KBM-7 (cell line): ENCODE data around the gene RAPGEF4.
"Not testable (repeated sequence)": the region's sequence is repeated elsewhere in the genome, so short reads cannot be mapped to it uniquely, and the experiment has no call there.

Experiments used
- DNase-seq: peaks from one replicate; pipeline ENCODE4 v3.0.0-alpha.2; 2015
- in situ Hi-C: fragments of 300-500 bp; cut with MboI; formaldehyde crosslinking; loops from 2 replicates; pipeline ENCODE4 v1.14.3; 2020; ENCODE audit warnings: low sequenced_read_pairs, low pct_unique_long_range_greater_than_20kb, mixed read lengths

RAPGEF4 gene

DNA sequence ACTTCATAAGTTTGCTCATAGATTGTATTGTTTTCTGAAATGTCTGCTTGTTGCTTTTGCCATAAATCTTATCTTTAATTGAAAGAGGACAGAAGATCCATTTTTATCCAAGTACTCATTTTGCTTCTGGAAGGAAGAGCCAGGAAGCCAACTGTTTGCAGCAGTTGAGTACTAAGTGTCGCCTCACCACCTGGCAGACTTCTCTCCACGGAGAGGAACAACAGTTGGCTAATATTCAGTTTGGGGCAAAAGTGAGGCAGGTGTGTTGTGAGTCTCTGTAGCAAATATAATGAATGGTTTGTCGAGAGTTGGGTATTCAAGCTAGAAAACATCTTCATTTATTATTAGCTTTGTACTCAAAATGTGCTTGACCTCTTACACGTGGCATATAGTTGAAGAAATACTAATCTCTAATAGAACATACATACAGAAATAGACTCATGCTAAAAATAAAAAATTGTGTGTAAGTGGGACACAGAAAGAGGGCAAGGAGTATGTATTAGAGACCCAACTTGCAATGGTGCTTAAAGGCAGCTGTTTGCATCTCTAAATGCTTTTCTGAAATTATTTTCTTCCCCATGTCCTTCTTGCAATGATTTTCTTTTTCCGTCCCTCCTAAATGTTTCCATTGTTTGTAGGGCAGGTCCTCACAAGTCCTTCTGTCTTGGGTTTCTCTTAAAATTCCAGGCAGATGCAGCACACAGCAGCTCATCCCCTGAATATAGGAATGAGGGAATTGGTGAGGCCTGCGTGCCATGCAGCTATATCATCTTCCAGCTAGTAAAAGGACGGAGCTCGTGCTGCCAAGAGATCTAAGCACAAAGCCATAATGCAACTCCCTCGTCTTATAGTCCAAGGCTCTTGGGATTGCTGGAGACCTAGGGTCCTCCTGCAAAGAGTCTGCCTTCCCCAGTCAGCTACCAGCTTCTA, 295.2 kb downstream of the RAPGEF4 start:
- in situ Hi-C loops, result no loop called here
- no peak for DNase-seq

DNA sequence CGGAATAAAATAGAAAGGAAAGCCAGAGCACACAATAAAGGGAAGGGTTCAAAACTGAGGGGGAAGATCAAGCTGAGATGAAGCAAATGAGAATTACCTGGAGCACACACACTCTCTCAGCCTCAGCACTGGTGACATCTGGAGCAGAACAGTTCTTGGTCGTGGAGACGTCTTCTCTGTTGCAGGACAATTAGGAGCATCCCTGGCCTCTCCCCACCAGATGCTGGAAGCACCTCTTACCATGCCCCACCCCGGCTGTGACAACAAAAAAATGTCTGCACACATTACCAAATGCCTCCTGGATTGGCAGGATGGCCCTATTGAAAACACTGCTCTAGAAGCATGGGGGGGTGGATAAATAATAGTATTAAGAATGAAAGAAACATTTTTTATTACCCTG, 296.4 kb downstream of the RAPGEF4 start:
- in situ Hi-C loops, result no loop called here
- no peak for DNase-seq

DNA sequence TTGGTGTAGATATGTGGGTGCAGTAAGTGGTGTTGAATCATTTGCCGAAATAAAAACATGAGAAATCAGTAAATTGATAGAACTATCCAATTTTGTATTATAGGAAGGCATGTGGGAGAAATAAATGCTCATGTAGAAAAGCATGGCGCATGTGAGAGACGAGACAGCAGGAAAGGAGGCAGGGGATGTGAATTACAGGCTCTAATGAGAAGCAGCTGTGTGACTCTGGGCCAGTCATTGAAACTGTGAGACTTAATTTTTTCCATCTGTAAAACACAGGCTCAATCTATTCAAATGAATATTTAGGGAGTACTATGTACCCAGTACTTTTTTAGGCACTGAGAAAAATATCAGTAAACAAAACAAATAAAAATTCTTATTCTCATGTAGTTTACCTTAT, 297.4 kb downstream of the RAPGEF4 start:
- in situ Hi-C loops, result no loop called here
- DNase-seq, result no peak

DNA sequence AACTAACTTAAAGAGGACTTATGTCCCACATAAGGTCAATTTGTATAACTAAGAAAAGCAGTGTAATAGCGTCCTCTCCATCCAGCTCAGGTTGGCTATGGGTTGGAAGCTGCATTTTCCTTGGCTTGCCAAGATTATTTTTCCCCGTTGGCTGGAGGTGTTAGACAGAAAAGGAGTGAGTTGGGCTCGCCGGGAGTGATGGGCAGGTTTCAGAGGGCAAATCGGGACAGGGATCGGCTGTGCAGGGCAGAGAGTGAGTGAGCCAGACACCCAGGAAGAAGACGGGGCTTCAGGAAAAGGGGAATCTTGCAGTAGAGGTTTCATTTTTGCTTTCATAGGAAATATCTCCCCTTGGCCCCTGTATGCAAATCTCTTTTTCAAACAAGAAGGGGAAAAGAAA, 298.5 kb downstream of the RAPGEF4 start:
- no peak for DNase-seq
- in situ Hi-C loops, result no loop called here

DNA sequence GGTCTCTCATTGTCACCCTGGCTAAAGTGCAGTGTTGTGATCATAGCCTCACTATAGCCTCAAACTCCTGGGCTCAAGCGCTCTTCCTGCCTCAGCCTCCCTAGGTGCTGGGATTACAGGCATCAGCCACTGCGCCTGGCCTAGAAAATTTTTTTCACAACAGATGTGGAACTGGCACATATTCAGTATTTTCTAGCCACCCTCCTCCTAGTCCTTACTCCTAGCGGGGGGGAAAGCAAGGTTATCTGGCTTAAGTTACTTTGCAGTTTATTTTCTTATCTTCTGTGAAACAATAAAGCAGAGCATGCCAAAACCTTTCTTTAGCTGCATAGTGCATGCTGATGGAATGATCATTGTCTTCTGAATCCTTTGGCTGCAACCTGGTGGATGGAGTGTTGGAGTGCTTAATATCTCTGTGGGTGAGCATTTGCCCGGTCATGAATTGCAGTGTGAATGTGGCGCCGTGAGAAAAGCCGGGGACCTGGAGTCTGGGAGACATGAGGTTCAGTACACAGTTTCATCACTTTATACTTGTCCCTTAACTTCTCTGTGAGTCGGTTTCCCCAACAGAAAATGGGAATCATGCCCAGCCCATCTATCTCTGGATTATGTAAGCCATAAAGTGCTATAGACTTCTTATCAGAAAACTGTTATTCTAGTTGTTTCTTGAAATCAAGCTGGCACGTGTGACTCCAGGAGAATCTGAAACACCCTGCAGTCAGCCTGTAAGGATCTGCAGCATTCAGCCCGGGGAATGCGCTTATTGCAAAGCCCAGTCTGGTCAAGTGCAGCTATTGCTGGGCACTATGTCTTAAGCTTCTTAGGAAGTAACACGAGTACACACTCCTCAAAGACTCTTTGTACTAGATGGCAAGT, 301.8 kb downstream of the RAPGEF4 start:
- DNase-seq, result no peak
- in situ Hi-C loops, result no loop called here

DNA sequence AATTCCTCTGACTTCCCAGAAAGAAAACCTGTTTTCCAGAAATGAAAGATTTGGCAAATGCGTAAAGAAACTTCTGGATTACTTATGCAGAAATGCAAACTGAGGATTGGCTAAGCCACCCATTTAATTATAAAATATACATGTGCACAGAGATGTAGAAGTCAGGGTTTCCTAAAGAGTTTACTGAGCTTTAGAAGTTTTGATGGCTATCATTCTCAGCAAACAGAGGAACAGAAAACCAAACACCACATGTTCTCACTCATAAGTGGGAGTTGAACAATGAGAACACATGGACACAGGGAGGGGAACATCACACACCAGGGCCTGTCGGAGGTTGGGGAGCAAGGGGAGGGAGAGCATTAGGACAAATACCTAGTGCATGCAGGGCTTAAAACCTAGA, 302.6 kb downstream of the RAPGEF4 start:
- DNase-seq, in situ Hi-C loops: not testable (repeated sequence)

DNA sequence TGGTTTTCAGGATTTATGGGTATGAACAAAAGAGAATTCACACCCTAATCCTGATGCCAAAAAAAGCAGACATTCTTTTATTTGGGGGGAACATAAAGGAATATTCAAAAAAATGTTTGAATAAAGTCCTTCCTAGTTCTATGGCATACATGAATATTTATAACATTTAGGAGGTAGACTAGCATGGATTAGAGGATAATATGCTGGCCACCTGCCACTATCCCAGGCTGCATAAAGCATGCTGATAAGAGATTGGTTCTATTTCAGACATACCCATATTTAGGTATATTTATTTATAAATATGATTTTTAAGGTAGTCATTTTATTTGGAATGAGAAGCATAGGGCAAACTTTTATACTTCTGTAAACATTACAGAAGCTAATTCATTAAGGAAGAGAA, 305.1 kb downstream of the RAPGEF4 start:
- no peak for DNase-seq
- in situ Hi-C loops, result no loop called here

DNA sequence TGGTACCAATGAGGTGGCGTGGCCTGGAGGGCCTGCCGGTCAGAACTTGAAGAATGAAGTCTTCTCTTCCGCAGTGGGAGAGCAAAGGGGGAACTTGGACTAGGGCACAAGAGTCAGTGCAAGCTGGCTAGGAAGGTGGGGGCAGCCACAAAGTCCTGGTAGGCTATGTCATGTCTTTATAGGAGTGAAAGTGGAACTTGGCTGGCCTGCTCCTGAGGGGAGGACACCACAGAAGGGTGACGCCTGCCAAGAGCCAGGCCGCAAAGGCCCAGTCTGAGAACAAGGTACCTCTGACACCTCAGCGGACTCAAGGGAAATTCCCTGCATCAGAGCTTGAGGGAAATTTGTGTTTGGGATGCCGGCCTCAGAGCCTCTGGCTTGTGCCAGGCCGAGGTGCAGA, 307.8 kb downstream of the RAPGEF4 start:
- in situ Hi-C loops, result no loop called here
- DNase-seq, result no peak

DNA sequence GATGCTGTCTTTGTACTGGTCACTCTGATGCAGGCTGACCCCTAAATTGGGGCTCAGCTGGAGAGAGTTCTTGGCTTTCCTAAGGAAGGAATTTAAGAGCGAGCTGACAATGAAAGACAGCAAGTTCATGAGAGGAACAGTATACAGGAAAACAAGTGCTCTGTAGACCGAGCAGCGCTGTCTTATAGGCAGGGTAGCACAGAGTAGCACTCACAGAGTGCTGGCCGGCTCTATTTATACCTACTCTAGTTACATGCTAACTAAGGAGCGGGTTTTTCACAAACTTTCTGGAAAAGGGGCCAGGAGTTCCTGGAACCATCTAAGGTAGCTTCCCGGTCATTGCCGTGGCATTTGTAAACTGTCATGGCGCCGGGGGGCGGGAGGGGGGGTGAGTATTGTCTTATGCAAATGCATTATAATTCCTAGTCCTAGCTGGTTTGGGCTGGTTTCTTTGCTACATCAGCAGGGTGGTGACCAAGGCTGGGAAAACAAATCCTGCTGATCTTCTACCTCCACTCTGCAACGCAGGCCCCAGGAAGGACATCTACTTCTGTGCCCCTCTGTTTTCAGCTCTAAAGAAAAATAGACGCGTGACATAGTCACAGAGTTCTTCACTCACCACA, 308.4 kb downstream of the RAPGEF4 start:
- in situ Hi-C loops, result no loop called here
- DNase-seq, result no peak

DNA sequence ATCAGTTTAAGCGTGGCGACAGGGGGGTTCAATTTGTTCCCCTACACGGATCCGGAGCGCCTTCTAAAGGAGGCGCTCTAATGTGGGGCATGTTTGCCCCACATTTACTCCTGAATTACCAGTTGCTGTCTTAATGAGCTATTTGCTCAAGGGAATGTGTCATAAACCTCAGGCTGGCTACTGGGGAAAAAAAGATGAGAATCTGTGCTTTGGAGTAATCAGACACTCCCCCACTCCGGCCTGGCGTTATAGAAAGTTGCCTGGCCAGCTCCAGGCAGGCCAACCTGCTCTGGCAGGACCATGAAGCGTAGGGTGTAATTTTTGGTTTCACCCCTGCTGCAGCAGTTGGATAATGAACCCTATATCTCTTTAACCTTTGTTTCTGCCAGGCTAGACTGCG, 309.0 kb downstream of the RAPGEF4 start:
- DNase-seq, result no peak
- in situ Hi-C loops, result no loop called here

DNA sequence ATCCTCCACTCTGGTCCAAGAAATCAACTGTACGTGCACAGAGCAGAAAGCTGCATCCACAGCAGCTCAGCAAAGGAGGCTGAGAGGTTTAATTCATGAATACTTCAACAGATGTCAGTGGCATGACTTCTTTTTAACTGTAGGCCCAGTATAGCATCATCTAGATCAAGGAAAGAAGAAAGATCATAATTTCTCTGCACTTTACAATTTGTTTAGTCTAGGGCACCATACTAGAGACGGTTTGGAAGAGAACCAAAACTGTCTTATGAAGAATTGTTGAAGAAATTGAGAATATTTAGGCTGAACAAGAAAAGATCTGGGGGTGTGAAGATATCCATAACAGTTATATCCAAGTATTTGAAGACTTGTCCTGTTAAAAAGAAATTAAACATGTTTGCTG, 309.5 kb downstream of the RAPGEF4 start:
- in situ Hi-C loops, result no loop called here
- no peak for DNase-seq

DNA sequence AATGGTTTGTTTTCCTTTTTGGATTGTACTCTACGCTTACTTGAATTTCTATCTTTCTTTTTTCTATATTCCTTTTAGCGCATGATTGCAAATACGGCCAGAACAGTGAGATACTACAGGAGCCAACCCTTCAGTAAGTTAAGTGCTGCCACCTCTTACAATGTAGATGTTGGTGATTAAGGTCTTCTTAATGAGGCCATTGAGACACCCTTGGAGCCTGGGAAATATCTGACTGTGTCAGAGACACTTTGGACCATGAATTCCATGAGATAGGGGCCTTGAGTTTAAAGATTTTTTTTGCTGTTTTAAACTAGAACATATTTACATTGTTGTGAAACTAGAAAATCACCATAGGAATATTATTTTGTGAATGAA, 312.9 kb downstream of the RAPGEF4 start:
- in situ Hi-C loops, result no loop called here

DNA sequence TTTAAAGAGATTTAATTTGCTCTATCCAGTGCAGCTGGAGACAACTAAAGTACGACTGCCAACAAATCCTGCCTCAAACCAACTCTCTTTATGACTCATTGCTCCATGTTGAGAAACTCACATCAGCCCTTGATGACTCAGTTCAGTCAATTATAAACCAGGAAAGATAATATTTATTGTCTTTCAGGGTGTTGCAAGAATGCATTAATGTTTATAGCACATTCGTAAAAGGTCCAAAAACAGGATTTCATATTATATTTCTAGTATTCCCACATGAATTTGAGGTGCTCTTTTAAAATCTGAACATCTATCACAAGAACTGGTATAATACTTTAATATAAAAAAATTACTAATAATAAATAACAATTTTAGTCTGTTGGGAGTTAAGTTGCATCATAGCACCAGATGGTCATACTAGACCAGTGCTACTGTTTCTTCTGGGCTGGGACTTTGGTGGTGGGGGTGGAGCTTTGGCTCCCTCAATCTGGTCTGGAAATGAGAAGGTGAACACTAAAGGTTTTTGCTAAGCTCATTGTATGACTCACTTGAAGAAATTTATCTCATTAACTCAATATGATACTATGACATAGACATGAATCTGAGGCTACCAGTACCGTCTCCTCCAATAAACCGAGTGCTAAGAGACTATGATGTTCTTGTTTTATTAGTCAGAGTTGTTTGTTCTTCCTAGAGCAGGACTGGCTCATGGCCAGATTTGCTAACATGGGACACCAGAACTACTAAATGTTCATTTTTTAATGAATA, 313.4 kb downstream of the RAPGEF4 start:
- in situ Hi-C loops, result no loop called here

More for the DNA sequence above, 312.9 kb downstream of the RAPGEF4 start:
- no peak for DNase-seq

DNA sequence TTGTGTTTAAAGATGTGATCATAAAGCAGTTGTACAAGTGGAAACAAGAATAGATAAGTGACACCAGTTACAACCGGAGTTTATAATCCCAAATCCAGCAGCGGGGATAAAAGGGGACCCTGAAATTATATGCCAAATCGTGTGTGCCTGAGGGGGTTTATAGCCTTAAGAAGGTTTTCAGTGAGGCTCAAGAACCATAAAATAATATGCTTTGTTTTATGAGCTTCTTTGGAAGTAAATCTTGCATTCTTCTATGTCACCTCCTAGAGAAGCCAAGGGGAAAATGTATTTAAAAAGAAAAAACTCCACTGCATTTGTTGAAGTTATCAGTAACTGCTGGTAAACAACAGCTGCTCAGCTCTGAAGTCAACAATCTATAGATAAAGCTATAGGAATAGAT, 314.2 kb downstream of the RAPGEF4 start:
- DNase-seq, result no peak
- in situ Hi-C loops, result no loop called here

More for the DNA sequence above, 313.4 kb downstream of the RAPGEF4 start:
- DNase-seq, result no peak

DNA sequence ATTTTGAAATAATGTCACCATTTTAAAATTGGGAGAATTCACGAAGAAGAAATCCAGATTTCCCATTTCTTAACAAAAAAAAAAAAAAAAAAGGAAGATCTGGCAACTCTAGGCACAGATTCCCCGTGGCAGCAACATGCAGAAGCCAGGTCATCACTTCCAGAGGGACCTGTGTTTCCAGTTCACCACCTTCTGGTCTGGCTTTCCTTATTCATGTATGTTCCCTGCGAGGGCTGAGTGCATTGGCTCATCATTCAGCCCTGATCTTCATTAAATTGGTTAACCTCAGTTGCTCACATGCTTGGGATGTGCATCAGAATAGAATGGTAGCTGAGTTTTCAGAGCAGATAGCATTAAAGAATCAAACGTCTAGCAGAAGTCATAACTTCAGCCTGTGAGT, 315.0 kb downstream of the RAPGEF4 start:
- DNase-seq, result no peak
- in situ Hi-C loops, result no loop called here

DNA sequence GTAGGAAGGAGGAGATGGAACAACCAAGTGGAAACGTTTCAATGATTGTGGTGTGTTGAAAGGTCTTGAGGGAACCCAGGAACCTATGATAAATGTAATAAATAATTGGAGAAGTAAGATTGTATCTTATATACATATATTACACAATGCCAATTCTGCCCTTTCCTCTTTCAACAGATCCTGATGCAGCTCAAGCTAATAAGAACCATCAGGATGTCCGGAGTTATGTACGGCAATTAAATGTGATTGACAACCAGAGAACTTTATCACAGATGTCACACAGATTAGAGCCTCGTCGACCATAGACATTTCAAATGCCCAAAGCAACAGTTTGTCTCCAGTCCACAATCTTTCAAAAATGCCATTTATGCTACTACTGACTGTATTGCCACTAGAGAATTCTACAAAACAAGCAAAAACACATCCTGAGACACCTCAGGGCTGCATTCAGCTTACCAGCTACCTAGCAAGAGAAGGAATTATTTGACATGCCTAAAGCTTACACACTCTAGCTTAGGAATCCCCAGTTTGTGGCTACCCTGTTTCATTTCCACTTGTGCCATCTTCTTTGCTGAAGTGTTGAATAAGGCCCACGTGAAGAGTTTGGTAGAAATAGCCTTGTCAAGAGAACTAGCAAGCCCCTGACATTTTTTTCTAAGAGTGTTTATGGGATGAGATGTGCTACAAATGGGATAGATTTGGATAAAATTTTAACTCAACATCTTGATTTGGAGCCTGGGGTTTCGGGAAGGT, 316.0 kb downstream of the RAPGEF4 start:
- in situ Hi-C loops, result no loop called here
- no peak for DNase-seq

DNA sequence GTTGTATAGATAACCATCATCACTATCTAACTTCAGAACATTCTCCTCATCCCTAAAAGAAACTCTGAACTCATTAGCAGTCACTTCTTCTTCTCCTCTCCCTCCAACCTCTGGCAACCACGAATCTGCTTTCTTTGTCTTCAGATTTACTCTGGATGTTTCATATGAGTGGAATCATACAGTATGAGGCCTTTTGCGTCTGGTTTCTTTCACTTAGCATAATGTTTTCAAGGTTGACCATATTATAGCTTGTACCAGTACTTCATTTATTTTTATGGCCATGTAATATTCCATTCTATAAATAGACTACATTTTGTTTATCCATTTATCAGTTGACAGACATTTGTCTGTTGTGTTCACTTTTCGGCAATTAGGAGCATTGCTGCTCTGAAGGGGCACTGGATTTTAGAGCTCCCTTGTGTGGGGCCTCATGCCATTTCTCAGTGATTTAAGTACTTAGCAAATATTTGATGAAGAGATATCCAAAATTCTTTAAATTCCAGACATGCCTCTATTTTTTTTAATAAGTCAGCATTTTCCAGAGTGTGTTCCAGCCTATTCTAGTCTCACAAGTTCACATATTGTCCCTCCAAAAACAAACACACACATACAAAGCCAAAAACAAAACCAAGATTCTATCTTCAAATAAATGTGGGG, 317.5 kb downstream of the RAPGEF4 start:
- in situ Hi-C loops, result no loop called here

DNA sequence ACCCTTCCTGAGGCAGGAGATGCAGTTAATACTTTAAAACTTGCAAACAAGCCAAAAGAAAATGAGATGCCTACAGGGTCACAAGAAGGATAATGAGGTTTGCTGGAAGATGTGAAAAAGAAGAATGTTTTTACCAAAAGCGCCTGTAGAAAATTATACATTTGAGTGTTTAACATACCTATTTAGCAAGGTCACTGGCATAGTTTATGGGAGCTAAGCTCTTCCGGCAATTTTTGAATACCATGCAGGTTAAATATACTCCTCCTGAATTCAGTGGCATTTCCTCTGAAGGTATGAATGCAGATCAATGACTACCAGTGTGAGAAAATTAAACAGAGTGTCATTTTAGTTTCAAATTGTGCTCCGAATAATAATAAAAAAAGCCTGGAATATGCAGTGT, 318.8 kb downstream of the RAPGEF4 start:
- in situ Hi-C loops, result no loop called here
- DNase-seq, result no peak

More for the DNA sequence above, 317.5 kb downstream of the RAPGEF4 start:
- no peak for DNase-seq
